ENCODE data around the gene TSPAN6.

DNA sequence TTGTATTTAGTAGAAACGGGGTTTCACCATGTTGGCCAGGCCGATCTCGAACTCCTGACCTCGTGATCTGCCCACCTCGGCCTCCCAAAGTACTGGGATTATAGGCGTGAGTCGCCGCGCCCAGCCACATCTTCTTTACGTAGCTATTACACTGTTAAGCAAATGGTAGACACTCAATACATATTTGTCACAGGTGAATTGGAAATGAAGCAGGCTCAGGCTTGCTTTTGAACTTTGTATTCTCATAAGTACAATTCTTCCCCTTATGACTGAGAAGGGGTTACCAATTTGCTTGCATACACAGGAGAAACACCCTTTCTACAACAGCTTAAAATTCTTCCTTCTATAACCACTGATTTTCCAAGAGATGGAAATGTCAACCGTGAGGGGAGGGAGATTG lies 6.6 kb upstream of the TSPAN6 start:
- TF ChIP-seq EZH2 (IDR thresholded peaks at IDR 0.05; ENCODE audit: borderline replicate concordance, insufficient read depth, low read length, poor library complexity, severe bottlenecking) (no peak), CTCF (IDR thresholded peaks at IDR 0.05; ENCODE audit: poor library complexity, severe bottlenecking) (no peak), POLR2AphosphoS5 (IDR thresholded peaks at IDR 0.05) (no peak), SMC3 (conservative IDR thresholded peaks at IDR 0.05; ENCODE audit: poor library complexity) (no peak)

Measured in neural cell (in vitro differentiated cells).